Fibroblast of lung (primary cell): Measurements from ENCODE around the gene CDC6.

ENCODE experiments used
- EZH2 ChIP-seq: IDR thresholded peaks from 2 replicates; pipeline ENCODE4 v1.5.1; 2012; ENCODE audit warnings: low read length, control low read depth, mild to moderate bottlenecking; ENCODE audit errors: missing control alignments
- TF ChIP-seq, protein P1 (sequence below), 2 donors: IDR thresholded peaks in 1 of 2; conservative IDR thresholded peaks in 1 of 2; 1 replicate in 1 of 2; 2 replicates in 1 of 2; pipeline ENCODE4 v1.5.1; 2011 to 2012; ENCODE audit warnings: low read length in 2 of 2, control low read depth in 1 of 2, inconsistent platforms in 1 of 2, low read depth in 1 of 2, mild to moderate bottlenecking in 1 of 2

DNA sequence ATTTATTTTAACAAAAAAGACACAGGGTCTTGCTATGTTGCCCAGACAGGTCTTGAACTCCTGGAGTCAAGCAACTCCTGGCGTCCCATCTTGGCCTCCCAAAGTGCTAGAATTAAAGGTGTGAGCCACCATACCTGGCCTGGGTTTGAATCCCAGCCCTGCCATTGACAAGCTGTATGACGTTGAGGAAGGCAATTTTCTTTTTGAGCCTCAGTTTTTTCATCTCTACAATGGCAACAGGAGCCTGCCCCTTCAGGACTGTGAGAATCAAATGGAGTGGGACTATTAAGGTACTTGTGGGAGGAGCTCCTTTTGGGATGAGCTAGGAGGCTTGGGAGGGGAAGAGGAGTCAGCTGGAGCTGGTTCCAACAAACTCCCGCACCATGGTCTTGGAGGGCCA, 27.5 kb downstream of the CDC6 start:
- TF ChIP-seq, protein P1, sequence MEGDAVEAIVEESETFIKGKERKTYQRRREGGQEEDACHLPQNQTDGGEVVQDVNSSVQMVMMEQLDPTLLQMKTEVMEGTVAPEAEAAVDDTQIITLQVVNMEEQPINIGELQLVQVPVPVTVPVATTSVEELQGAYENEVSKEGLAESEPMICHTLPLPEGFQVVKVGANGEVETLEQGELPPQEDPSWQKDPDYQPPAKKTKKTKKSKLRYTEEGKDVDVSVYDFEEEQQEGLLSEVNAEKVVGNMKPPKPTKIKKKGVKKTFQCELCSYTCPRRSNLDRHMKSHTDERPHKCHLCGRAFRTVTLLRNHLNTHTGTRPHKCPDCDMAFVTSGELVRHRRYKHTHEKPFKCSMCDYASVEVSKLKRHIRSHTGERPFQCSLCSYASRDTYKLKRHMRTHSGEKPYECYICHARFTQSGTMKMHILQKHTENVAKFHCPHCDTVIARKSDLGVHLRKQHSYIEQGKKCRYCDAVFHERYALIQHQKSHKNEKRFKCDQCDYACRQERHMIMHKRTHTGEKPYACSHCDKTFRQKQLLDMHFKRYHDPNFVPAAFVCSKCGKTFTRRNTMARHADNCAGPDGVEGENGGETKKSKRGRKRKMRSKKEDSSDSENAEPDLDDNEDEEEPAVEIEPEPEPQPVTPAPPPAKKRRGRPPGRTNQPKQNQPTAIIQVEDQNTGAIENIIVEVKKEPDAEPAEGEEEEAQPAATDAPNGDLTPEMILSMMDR (conservative IDR thresholded peaks at IDR 0.05 in 1 of 2, IDR thresholded peaks at IDR 0.05 in 1 of 2; ENCODE audit: low read depth in 1 of 2, low read length in 2 of 2), result no peak
- TF ChIP-seq EZH2, result no peak
